H1 (cell line): ENCODE measurements around the gene ADAM30. TPM values are rescaled to one million over a fixed set of nuclear protein-coding genes. Genes with fewer than 3 reads are reported as not detected.

Experiments used
- polyA plus RNA-seq, 7 experiments: library from polyadenylated mRNA; depleted of rRNA in 3 of 7; stranded (reverse) in 5 of 7; unstranded in 2 of 7; fragments of >200 nt in 5 of 7; fragments of 200-250 nt in 2 of 7; gene quantifications; 1 replicate in 5 of 7; 2 replicates in 1 of 7; 4 replicates in 1 of 7; pipeline versions ENCODE4 v1.2.1 to v1.2.3, GENCODE V29; 2011 to 2013; ENCODE audit warnings: missing spikeins in 2 of 7, mixed read lengths in 2 of 7
- total RNA-seq: library from RNA; stranded (reverse); fragmentation: NEBNext Ultra II Directional; extraction: Animal tissue kit (Norgen Biotek cat#: 25700); gene quantifications from 2 replicates; pipeline ENCODE4 v1.2.1, GENCODE V29; 2021

The ADAM30 gene
- total and polyA plus RNA-seq, 2 of the 8 experiments (the other 6 are each of a cell fraction or from before 2014, with no cell fraction given), result not detected

Other genes with a start within 250 kb of the ADAM30 start
- gene ZNF697, start 248.2 kb downstream of the ADAM30 start, total RNA-seq, result 17.9 and 18.3 TPM in 2 replicates
- 5.6 and 6.4 TPM in 2 replicates for gene ZNF697, start 248.2 kb downstream of the ADAM30 start, polyA plus RNA-seq (2011; rRNA removed)
- gene PHGDH, start 184.6 kb downstream of the ADAM30 start, total RNA-seq, result 674 and 687 TPM in 2 replicates
- 358 and 537 TPM in 2 replicates for gene PHGDH, start 184.6 kb downstream of the ADAM30 start, polyA plus RNA-seq (2011; rRNA removed)
- gene HMGCS2, start 127.6 kb downstream of the ADAM30 start, total RNA-seq, result not detected in 2 replicates
- not detected in 2 replicates for gene HMGCS2, start 127.6 kb downstream of the ADAM30 start, polyA plus RNA-seq (2011; rRNA removed)
- gene REG4, start 85.1 kb downstream of the ADAM30 start, total RNA-seq, result not detected in 2 replicates
- gene REG4, start 85.1 kb downstream of the ADAM30 start, polyA plus RNA-seq (2011; rRNA removed), result not detected in 2 replicates
- gene NOTCH2, start 173.1 kb upstream of the ADAM30 start, total RNA-seq, result 60.9 and 63.0 TPM in 2 replicates
- 17.5 and 17.7 TPM in 2 replicates for gene NOTCH2, start 173.1 kb upstream of the ADAM30 start, polyA plus RNA-seq (2011; rRNA removed)